NCI-H774 (cell line): ENCODE measurements around the gene DDAH1.

ENCODE experiments used
- DNase-seq: peaks from one replicate; lab custom pipeline; 2025; lab: John Stamatoyannopoulos, UW

Gene DDAH1

GRCh38 chr1:85274969-85275453 is 189.9 kb downstream of the DDAH1 start:
- no peak for DNase-seq

- no peak for DNase-seq
Measured at GRCh38 chr1:85273397-85273796, 191.6 kb downstream of the DDAH1 start.

GRCh38 chr1:85268801-85269585 is 196.0 kb downstream of the DDAH1 start:
- no peak for DNase-seq
